GM10266 (cell line): Measurements from ENCODE around the gene CACNA1I.

Experiments
- DNase-seq: peaks from one replicate; pipeline ENCODE4 v3.0.0; 2012; ENCODE audit errors: extremely low spot score
- TF ChIP-seq, protein P1 (sequence below): IDR thresholded peaks from 2 replicates; pipeline ENCODE4 v1.5.1; 2012; ENCODE audit warnings: mild to moderate bottlenecking, low read depth; ENCODE audit not compliant: control insufficient read depth, insufficient read depth; ENCODE audit errors: missing control alignments

CACNA1I gene

GRCh38 chr22:39675947-39676346, 105.4 kb downstream of the CACNA1I start:
- no peak for DNase-seq
- TF ChIP-seq, protein P1, sequence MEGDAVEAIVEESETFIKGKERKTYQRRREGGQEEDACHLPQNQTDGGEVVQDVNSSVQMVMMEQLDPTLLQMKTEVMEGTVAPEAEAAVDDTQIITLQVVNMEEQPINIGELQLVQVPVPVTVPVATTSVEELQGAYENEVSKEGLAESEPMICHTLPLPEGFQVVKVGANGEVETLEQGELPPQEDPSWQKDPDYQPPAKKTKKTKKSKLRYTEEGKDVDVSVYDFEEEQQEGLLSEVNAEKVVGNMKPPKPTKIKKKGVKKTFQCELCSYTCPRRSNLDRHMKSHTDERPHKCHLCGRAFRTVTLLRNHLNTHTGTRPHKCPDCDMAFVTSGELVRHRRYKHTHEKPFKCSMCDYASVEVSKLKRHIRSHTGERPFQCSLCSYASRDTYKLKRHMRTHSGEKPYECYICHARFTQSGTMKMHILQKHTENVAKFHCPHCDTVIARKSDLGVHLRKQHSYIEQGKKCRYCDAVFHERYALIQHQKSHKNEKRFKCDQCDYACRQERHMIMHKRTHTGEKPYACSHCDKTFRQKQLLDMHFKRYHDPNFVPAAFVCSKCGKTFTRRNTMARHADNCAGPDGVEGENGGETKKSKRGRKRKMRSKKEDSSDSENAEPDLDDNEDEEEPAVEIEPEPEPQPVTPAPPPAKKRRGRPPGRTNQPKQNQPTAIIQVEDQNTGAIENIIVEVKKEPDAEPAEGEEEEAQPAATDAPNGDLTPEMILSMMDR, result no peak

- DNase-seq, result no peak
- TF ChIP-seq, protein P1, result no peak
Observed at GRCh38 chr22:39677967-39678366, 107.4 kb downstream of the CACNA1I start.

GRCh38 chr22:39678862-39679490, 108.4 kb downstream of the CACNA1I start:
- TF ChIP-seq, protein P1, result no peak
- no peak for DNase-seq

DNA sequence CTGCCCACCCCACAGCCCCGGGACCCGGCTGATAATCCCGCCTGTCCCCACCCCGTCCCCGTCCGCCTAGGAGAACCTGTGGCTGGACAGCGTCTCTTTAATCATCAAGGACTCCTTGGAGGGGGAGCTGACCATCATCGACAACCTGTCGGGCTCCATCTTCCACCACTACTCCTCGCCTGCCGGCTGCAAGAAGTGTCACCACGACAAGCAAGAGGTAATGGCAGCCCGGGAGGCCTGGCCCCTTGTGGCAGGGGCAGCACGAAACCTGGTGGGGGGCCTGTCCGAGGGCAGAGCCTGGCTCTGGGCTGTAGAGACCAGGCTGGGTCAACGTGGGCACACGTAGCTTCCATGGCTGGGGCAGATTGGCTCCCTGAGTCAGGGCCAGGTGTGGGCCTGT, 109.1 kb downstream of the CACNA1I start:
- TF ChIP-seq, protein P1, result no peak
- DNase-seq, result no peak

DNA sequence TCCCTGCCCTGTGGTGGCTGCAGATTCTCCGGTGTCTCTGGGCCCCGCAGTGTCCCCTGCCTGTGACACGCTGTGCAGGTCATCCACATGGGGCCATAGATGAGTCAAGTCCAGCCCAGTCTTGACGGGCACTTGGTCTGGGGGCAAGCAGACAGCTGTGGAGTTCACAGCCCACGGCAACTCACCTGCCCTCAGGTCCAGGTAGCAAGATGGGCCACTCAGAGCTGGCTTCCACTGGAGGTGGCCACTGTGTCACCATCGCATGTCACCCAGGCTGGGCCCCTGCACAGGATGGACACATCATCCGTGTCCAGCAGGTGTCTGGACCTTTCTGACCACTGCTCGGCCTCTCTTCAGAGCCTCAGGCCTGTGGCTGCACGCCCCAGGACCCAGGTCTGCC, 109.9 kb downstream of the CACNA1I start:
- TF ChIP-seq, protein P1, result no peak
- no peak for DNase-seq

DNA sequence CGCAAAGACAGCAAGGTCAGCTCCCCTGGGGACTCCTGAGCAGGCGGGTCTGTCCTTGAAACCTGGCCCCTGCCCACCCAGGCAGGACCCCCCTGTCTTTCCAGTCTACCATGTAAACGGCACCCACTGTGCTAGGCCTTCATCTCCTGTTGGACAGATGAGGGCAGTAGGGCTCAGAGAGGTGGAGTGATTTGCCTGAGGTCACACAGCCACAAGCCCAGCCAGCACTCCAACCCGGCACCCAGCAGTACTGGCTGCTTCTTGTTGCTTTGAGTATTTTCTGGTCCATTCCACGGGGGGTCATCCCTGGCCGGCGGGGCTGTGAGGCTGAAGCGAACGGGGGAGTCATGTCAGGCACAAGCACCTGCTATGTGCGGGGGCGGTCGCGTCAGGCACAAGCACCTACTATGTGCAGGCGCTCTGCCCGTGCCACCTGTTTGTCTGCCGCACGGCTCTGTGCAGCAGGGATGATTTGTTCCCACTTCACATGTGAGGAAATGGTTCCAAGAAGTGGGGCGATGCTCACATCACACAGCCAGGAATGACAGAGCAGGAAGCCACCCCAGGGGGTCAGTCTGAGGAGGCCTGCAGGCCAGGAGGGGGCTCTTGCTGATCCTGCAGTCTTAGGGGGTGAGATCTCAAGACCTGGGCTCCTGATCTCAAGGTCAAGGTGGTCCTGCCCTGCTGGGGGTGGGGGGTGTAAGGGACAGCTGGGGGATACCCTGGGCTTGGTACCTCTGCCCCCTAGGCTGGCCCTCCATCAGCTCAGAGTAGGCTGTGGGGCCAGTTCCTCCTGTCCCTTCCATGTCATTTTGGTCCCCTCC, 110.7 kb downstream of the CACNA1I start:
- no peak for DNase-seq
- TF ChIP-seq, protein P1, result no peak

DNA sequence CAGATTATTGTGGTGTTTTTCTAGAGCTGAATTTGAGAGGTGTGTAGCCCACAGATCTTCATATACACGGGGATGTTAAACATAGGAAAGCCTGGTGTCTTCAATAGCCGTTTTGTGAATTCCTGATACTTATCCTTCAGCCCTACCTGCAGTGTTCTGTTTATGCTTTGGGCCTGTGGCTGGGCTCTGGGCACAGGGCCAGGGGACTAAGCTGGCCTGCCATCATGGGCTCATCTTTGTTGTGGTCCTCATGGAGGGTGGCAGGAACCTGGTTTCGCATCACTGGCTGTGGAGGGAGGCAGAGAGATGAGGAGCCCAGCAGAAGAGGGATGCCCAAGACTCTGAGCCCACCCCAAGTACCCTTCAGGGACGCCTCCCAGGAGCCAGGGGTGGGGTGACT, 112.4 kb downstream of the CACNA1I start:
- DNase-seq, result no peak

More for the DNA sequence above, 112.4 kb downstream of the CACNA1I start:
- TF ChIP-seq, protein P1, result no peak
